PC-3 (cell line): ENCODE results near the gene ARHGEF11. TPM values are rescaled to one million over a fixed set of nuclear protein-coding genes. Genes with fewer than 3 reads are reported as not detected.

Source experiments
- ATAC-seq: fragments of 200-7000 bp; cut with Tn5 transposase; 2 replicates; pipeline ENCODE4 v1.9.1; 2020; ENCODE audit warnings: mild to moderate bottlenecking, moderate library complexity
- BruUV-seq: library from RNA; stranded (reverse); fragments of 400-500 nt; replicated peaks from 2 replicates; lab custom pipeline; 2021; lab: Mats Ljungman, UMichigan
- CTCF ChIA-PET: fragments of 300-600 bp; sonication (Branson Sonifier 250); formaldehyde crosslinking; loops from one replicate; lab custom pipeline; 2022; ENCODE audit warnings: antibody characterized with exemption; lab: Charles Lee
- POLR2A ChIA-PET: fragments of 300-600 bp; sonication (Branson Sonifier 250); formaldehyde crosslinking; loops from one replicate; lab custom pipeline; 2022; ENCODE audit warnings: antibody characterized with exemption; ENCODE audit not compliant: unreplicated experiment; lab: Charles Lee
- DNase-seq: peaks from one replicate; pipeline ENCODE4 v3.0.0-alpha.2; 2015
- H2AFZ ChIP-seq: fragments of 300-600 bp; sonication (generic); 2 replicates; pipeline ENCODE4 v1.6.0; 2016; ENCODE audit warnings: antibody characterized with exemption, low read length
- H3F3A ChIP-seq: fragments of 300-600 bp; sonication (generic); one replicate; pipeline ENCODE4 v1.6.0; 2017; ENCODE audit warnings: antibody characterized with exemption, low read length, control low read depth, mild to moderate bottlenecking; ENCODE audit not compliant: unreplicated experiment
- H3K27ac ChIP-seq: fragments of 300-600 bp; sonication (generic); 2 replicates; pipeline ENCODE4 v1.5.1; 2016; ENCODE audit warnings: mild to moderate bottlenecking, low read length
- H3K27me3 ChIP-seq: fragments of 300-600 bp; sonication (generic); 2 replicates; pipeline ENCODE4 v1.6.1; 2016; ENCODE audit warnings: low read length, mixed read lengths
- H3K36me3 ChIP-seq: fragments of 300-600 bp; sonication (generic); 2 replicates; pipeline ENCODE4 v1.6.1; 2016; ENCODE audit warnings: low read depth, mixed run types, low read length, mixed read lengths
- H3K4me1 ChIP-seq: fragments of 300-600 bp; sonication (generic); 2 replicates; pipeline ENCODE4 v1.5.1; 2016; ENCODE audit warnings: low read length; ENCODE audit not compliant: insufficient read depth
- H3K4me2 ChIP-seq: fragments of 300-600 bp; sonication (generic); 2 replicates; pipeline ENCODE4 v1.6.0; 2016; ENCODE audit warnings: low read length
- H3K4me3 ChIP-seq: fragments of 300-600 bp; sonication (generic); 2 replicates; pipeline ENCODE4 v1.5.1; 2016; ENCODE audit warnings: mild to moderate bottlenecking, low read length, mixed read lengths
- H3K79me2 ChIP-seq: fragments of 300-600 bp; sonication (generic); 2 replicates; pipeline ENCODE4 v1.6.1; 2017; ENCODE audit warnings: low read length, mixed read lengths
- H3K9ac ChIP-seq: fragments of 300-600 bp; sonication (generic); 2 replicates; pipeline ENCODE4 v1.6.0; 2016; ENCODE audit warnings: mild to moderate bottlenecking, low read length
- H3K9me2 ChIP-seq: fragments of 300-600 bp; sonication (generic); replicated peaks from 2 replicates; pipeline ENCODE4 v1.6.1; 2016; ENCODE audit warnings: mixed run types, low read length, mixed read lengths
- H3K9me3 ChIP-seq: fragments of 300-600 bp; sonication (generic); 2 replicates; pipeline ENCODE4 v1.6.1; 2016; ENCODE audit warnings: low read length, mixed read lengths
- H4K20me1 ChIP-seq: fragments of 300-600 bp; sonication (generic); 2 replicates; pipeline ENCODE4 v1.6.1; 2016; ENCODE audit warnings: low read length, mixed read lengths
- EZH2 ChIP-seq: fragments of 300-600 bp; sonication (generic); IDR thresholded peaks from one replicate; pipeline ENCODE4 v1.6.1; 2017; ENCODE audit warnings: antibody characterized with exemption, mild to moderate bottlenecking, low read length; ENCODE audit not compliant: unreplicated experiment
- EZH2phosphoT487 ChIP-seq: fragments of 300-600 bp; sonication (generic); IDR thresholded peaks from 2 replicates; pipeline ENCODE4 v1.6.1; 2018; ENCODE audit warnings: mild to moderate bottlenecking, antibody characterized with exemption, low read length, borderline replicate concordance
- intact Hi-C: fragments of 100-400 bp; cut with micrococcal nuclease; formaldehyde crosslinking; loops from 2 replicates; pipeline ENCODE4 v1.9.0; 2023
- total RNA-seq: library from RNA; depleted of rRNA; stranded (reverse); fragments of >200 nt; gene quantifications from 2 replicates; pipeline ENCODE4 v1.2.3, GENCODE V29; 2014
- TF ChIP-seq, protein P1 (sequence below): fragments of 300-600 bp; sonication (generic); conservative IDR thresholded peaks from 2 replicates; pipeline ENCODE4 v1.5.1; 2017; ENCODE audit warnings: antibody characterized with exemption, low read depth, mild to moderate bottlenecking, low read length

Gene ARHGEF11
- total RNA-seq, 1 experiment from 2014 or later, result 31.1 TPM

DNA sequence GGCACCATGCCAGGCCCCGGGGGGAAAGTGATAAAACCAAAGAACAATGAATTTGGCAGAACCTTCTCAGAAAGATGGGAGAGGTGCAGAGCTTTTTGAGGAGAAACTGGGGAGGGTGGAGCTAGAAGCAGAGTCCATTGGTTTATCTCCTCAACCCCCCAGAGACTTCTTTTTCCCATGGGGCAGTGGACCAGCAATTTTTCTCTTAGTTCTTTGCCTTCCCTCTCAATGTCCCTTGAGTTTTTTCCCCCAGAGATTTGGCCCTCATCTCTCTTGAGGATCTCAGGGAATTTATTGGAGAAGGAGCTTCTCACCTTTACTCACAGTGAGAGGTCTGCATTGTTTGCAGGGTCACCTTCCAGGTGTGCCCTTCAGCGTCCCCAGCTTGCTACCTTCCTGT is 5.3 kb upstream of the ARHGEF11 start:
- Histone ChIP-seq H3K27ac (no peak overlapping the region), H4K20me1 (no peaks in the 10 kb centered on the region), H3K4me3 (no peak overlapping the region), H3F3A (no peaks in the 10 kb centered on the region), H3K9me3 (no peaks in the 10 kb centered on the region), H3K4me2 (no peak overlapping the region), H3K36me3 (no peaks in the 10 kb centered on the region), H3K9ac (no peak overlapping the region), H3K27me3 (peaks cover 35% of the 10 kb centered on the region), H3K9me2 (no peaks in the 10 kb centered on the region), H3K79me2 (no peaks in the 10 kb centered on the region), H3K4me1 (0 out of 2 replicates have a peak, but pooled peaks cover 4% of the 10 kb centered on the region), H2AFZ (no peak overlapping the region)
- TF ChIP-seq EZH2phosphoT487 (no peak), EZH2 (no peak)
- TF ChIP-seq, protein P1, sequence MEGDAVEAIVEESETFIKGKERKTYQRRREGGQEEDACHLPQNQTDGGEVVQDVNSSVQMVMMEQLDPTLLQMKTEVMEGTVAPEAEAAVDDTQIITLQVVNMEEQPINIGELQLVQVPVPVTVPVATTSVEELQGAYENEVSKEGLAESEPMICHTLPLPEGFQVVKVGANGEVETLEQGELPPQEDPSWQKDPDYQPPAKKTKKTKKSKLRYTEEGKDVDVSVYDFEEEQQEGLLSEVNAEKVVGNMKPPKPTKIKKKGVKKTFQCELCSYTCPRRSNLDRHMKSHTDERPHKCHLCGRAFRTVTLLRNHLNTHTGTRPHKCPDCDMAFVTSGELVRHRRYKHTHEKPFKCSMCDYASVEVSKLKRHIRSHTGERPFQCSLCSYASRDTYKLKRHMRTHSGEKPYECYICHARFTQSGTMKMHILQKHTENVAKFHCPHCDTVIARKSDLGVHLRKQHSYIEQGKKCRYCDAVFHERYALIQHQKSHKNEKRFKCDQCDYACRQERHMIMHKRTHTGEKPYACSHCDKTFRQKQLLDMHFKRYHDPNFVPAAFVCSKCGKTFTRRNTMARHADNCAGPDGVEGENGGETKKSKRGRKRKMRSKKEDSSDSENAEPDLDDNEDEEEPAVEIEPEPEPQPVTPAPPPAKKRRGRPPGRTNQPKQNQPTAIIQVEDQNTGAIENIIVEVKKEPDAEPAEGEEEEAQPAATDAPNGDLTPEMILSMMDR, result no peak
- intact Hi-C loops, result no loop called here
- no peak for DNase-seq
- BruUV-seq, result no TSS peak
- no peak for ATAC-seq
- ChIA-PET CTCF (no interaction called here), POLR2A (no interaction called here)

DNA sequence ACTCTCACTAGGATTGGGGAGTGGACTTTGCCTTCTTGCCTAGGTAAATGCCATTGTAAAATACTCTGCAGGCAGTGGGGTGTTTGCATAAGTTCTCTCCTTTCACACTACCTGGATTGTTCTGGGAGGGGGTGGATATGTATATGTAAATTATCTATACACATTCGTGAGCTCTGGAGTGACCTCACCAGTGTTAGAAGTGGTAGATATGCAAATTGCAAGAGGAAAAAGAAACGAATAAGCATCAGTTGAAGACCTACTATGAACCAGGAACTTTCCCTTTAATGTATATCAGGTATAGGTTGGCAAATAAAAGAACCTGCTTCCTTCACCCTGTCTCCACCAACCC is 1.5 kb upstream of the ARHGEF11 start:
- H3K9me2 ChIP-seq, result no peaks in the 10 kb centered on the region
- POLR2A ChIA-PET, result no interaction called here
- peaks cover 33% of the 10 kb centered on the region for H3K79me2 ChIP-seq
- TF ChIP-seq, protein P1, result no peak
- no peak for TF ChIP-seq EZH2
- no peak for TF ChIP-seq EZH2phosphoT487
- peaks cover 30% of the 10 kb centered on the region for H3K4me1 ChIP-seq
- H3K4me3 ChIP-seq, result no peak overlapping the region
- H3F3A ChIP-seq, result no peaks in the 10 kb centered on the region
- ATAC-seq (no peak), DNase-seq (no peak)
- CTCF ChIA-PET, result no interaction called here
- no TSS peak for BruUV-seq
- no peak overlapping the region for H3K9ac ChIP-seq
- intact Hi-C loops, result no loop called here
- H3K27me3 ChIP-seq, result peaks cover 12% of the 10 kb centered on the region
- H3K9me3 ChIP-seq, result no peaks in the 10 kb centered on the region
- H3K4me2 ChIP-seq, result no peak overlapping the region
- no peak overlapping the region for H3K27ac ChIP-seq
- no peak overlapping the region for H2AFZ ChIP-seq
- H4K20me1 ChIP-seq, result peaks cover 4% of the 10 kb centered on the region; the same call in 1 of the 2 replicates
- no peaks in the 10 kb centered on the region for H3K36me3 ChIP-seq

- ChIA-PET CTCF (no interaction called here), POLR2A (interaction anchor here (0.5 kb wide), 1 partner anchor 104 kb away, joined by 3 read pairs; no protein-coding TSS in a partner anchor)
- H3K27me3 ChIP-seq, result no peaks in the 10 kb centered on the region
- H3K9me3 ChIP-seq, result no peaks in the 10 kb centered on the region
- no peaks in the 10 kb centered on the region; the same call in 1 of the 2 replicates for H3K36me3 ChIP-seq
- no peaks in the 10 kb centered on the region for H3F3A ChIP-seq
- intact Hi-C loops, result no loop called here
- H3K9ac ChIP-seq, result peak overlapping the region; percentile 76
- H4K20me1 ChIP-seq, result peaks cover 4% of the 10 kb centered on the region; the same call in 1 of the 2 replicates
- H3K4me2 ChIP-seq, result peak overlapping the region; percentile 94
- H3K79me2 ChIP-seq, result peaks cover 60% of the 10 kb centered on the region
- no peak overlapping the region for H3K27ac ChIP-seq
- DNase-seq (no peak), ATAC-seq (no peak)
- H3K4me1 ChIP-seq, result peaks cover 44% of the 10 kb centered on the region
- peak overlapping the region; percentile 74 for H3K4me3 ChIP-seq
- no peaks in the 10 kb centered on the region for H3K9me2 ChIP-seq
- BruUV-seq, result no TSS peak
- no peak overlapping the region for H2AFZ ChIP-seq
- TF ChIP-seq EZH2, result no peak
- TF ChIP-seq EZH2phosphoT487, result no peak
- TF ChIP-seq, protein P1, result no peak
Observed at GRCh38 chr1:157044326-157044725, 1.2 kb downstream of the ARHGEF11 start.
